Type B pancreatic cell (in vitro differentiated cells): ENCODE results near the gene VTI1B. TPM values are rescaled to one million over a fixed set of nuclear protein-coding genes. Genes with fewer than 3 reads are reported as not detected.
"Not testable (repeated sequence)": the region's sequence is repeated elsewhere in the genome, so short reads cannot be mapped to it uniquely, and the experiment has no call there.

Experiments
- DNase-seq: peaks from one replicate; pipeline ENCODE4 v3.0.0; 2021; ENCODE audit warnings: mixed read lengths; ENCODE audit not compliant: unreplicated experiment; ENCODE audit errors: extremely low spot score
- H3K27ac Mint-ChIP-seq: 2 replicates; pipeline ENCODE4 v1.8.0; 2021; ENCODE audit warnings: mild to moderate bottlenecking, mixed read lengths
- H3K27me3 Mint-ChIP-seq: 2 replicates; pipeline ENCODE4 v1.8.0; 2021; ENCODE audit warnings: mixed read lengths
- H3K36me3 Mint-ChIP-seq: 2 replicates; pipeline ENCODE4 v1.8.0; 2021; ENCODE audit warnings: mixed read lengths
- H3K4me1 Mint-ChIP-seq: one replicate; pipeline ENCODE4 v1.8.0; 2021; ENCODE audit warnings: mixed read lengths; ENCODE audit not compliant: unreplicated experiment
- H3K4me3 Mint-ChIP-seq: 2 replicates; pipeline ENCODE4 v1.8.0; 2021; ENCODE audit warnings: mild to moderate bottlenecking, mixed read lengths
- H3K9me3 Mint-ChIP-seq: 2 replicates; pipeline ENCODE4 v1.8.0; 2021; ENCODE audit warnings: mixed read lengths
- CTCF ChIP-seq: fragments of 200-600 bp; sonication (generic); conservative IDR thresholded peaks from 2 replicates; pipeline ENCODE4 v1.5.0; 2021; ENCODE audit warnings: antibody characterized with exemption, mild to moderate bottlenecking
- long read RNA-seq: library from polyadenylated mRNA; unstranded; transcript quantifications from one replicate; pipeline ENCODE4 v2.0.0, GENCODE V29; 2020
- total RNA-seq: library from RNA; stranded (reverse); gene quantifications from 2 replicates; pipeline ENCODE4 v1.2.1, GENCODE V29; 2021; ENCODE audit warnings: low replicate concordance

Gene VTI1B
- 92.0 and 93.3 TPM in 2 replicates for total RNA-seq
- long read RNA-seq, full-length matches to known transcripts, result 84 of 90 reads
- long read RNA-seq, partial matches to known transcripts, result 2 of 90 reads
- long read RNA-seq, other reads (novel, unspliced or antisense), result 4 of 90 reads

DNA sequence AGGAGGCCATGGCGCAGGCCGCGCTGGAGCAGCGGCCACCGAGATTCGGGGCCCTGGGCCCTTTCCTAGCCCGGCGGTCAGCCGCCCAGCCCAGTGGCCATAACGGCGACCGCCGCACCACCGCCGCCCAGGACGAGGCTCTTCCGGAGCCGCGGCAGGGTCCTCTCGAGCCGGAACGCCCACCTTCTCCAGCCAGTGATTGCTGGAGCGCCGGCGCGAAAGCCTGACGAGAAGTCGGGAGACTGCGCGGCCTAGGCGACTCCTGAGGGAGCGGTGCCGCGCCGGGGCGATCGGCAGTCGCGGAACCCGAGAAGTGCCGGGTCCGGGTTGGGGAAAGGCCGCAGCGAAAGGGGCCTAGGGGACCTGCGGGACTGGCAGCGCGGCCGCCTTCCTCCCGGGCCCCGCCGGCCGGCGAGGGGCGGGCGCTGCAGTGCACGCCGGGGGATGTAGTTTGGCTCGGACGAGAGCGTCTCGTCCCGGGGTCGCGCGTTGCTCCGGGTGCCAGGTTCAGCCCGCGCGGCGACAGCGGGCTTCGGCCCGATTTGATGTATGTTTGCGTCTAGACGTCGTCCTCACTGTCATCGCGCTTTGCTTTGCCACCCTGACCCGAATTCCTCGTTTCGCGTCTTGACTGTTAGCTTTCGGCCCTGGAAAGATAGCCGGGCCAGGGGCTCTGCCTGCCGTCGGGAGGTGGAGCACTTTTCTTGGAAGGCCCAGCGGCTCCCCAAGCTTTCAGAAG is at the start of gene VTI1B:
Gene VTI1B (minus strand): TSS at position 153 of the 739 bp plus-strand sequence. CDS start 143 bp downstream, at position 10.
- H3K9me3 Mint-ChIP-seq, result no peaks in the 10 kb centered on the region
- peak within 1 kb of the TSS; percentile 97 for H3K4me3 Mint-ChIP-seq
- no peaks in the 10 kb centered on the region for H3K36me3 Mint-ChIP-seq
- no peaks in the 10 kb centered on the region for H3K27me3 Mint-ChIP-seq
- no peak for TF ChIP-seq CTCF
- H3K4me1 Mint-ChIP-seq, result peaks cover 14% of the 10 kb centered on the region
- H3K27ac Mint-ChIP-seq, result peak within 1 kb of the TSS; percentile 94
- peak; percentile 85 for DNase-seq

GRCh38 chr14:67722293-67722692 is 47.9 kb upstream of the VTI1B start:
- H3K27me3 Mint-ChIP-seq, result peaks cover 30% of the 10 kb centered on the region
- H3K4me3 Mint-ChIP-seq, result no peak overlapping the region
- H3K4me1 Mint-ChIP-seq, result no peaks in the 10 kb centered on the region
- no peak for DNase-seq
- H3K9me3 Mint-ChIP-seq, result no peaks in the 10 kb centered on the region
- no peak for TF ChIP-seq CTCF
- H3K36me3 Mint-ChIP-seq, result no peaks in the 10 kb centered on the region
- no peak overlapping the region for H3K27ac Mint-ChIP-seq

- no peak for TF ChIP-seq CTCF
- H3K4me1 Mint-ChIP-seq, result no peaks in the 10 kb centered on the region
- DNase-seq, result no peak
- no peak overlapping the region for H3K4me3 Mint-ChIP-seq
- H3K27me3 Mint-ChIP-seq, result peaks cover 30% of the 10 kb centered on the region
- H3K9me3 Mint-ChIP-seq, result no peaks in the 10 kb centered on the region
- H3K27ac Mint-ChIP-seq, result no peak overlapping the region
- no peaks in the 10 kb centered on the region for H3K36me3 Mint-ChIP-seq
Measured at GRCh38 chr14:67721875-67722274, 47.4 kb upstream of the VTI1B start.

DNA sequence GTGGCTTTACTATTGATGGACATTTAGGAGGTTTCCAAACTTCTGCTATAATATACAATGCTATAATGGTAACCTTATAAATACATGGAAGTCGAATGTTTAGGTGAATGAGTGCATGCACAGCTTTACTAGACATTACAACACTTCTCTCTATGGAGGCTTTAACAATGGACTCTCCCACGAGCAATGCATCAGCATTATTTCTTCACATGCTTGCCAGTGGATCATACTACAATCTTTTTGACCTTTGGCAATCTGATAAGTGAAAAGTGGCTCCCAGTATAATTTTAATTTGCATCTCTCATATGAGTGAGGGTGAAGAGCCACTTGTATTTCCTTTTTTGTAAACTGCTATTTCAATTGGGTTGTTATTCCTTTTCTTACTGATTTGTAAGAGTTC is 45.4 kb upstream of the VTI1B start:
- no peak for TF ChIP-seq CTCF
- Mint-ChIP-seq H3K27me3 (peaks cover 27% of the 10 kb centered on the region), H3K9me3 (no peaks in the 10 kb centered on the region), H3K36me3 (no peaks in the 10 kb centered on the region), H3K27ac (no peak overlapping the region), H3K4me3 (no peak overlapping the region), H3K4me1 (no peaks in the 10 kb centered on the region)
- DNase-seq, result no peak

DNA sequence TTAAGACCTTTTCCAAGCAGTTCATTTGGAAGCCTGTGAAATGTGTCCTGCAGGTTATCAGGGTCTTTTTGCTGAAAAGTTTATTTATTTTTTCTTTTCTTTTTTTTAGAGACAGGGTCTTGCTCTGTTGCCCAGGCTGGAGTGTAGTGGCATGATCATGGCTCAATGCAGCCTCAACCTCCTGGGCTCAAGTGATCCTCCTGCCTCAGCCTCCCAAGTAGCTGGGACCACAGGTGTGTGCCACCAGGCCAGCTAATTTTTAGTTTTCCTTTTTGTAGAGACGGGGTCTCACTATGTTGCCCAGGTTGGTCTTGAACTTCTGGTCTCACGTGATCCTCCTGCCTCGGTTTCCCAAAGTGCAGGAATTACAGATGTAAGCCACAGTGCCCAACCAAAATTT is 45.0 kb upstream of the VTI1B start:
- H3K27ac Mint-ChIP-seq, H3K9me3 Mint-ChIP-seq, H3K36me3 Mint-ChIP-seq, H3K4me1 Mint-ChIP-seq, H3K4me3 Mint-ChIP-seq, DNase-seq: not testable (repeated sequence)
- peaks cover 23% of the 10 kb centered on the region for H3K27me3 Mint-ChIP-seq

- H3K4me3 Mint-ChIP-seq, result no peak overlapping the region
- H3K27ac Mint-ChIP-seq, result no peak overlapping the region
- no peaks in the 10 kb centered on the region for H3K36me3 Mint-ChIP-seq
- H3K27me3 Mint-ChIP-seq, result peaks cover 15% of the 10 kb centered on the region
- H3K9me3 Mint-ChIP-seq, result no peaks in the 10 kb centered on the region
- TF ChIP-seq CTCF, result no peak
- no peak for DNase-seq
- no peaks in the 10 kb centered on the region for H3K4me1 Mint-ChIP-seq
Measured at GRCh38 chr14:67718265-67718664, 43.8 kb upstream of the VTI1B start.
